HFFc6 (cell line): Measurements from ENCODE around the gene AACS. TPM values are rescaled to one million over a fixed set of nuclear protein-coding genes. Genes with fewer than 3 reads are reported as not detected.
"Not testable (repeated sequence)": the region's sequence is repeated elsewhere in the genome, so short reads cannot be mapped to it uniquely, and the experiment has no call there.

Experiments used
- DNase-seq: peaks from one replicate; pipeline ENCODE4 v3.0.0-alpha.2; 2018
- H3K27ac Mint-ChIP-seq: 2 replicates; pipeline ENCODE4 v1.8.0; 2020; ENCODE audit warnings: mild to moderate bottlenecking, mixed read lengths
- H3K27me3 Mint-ChIP-seq: 2 replicates; pipeline ENCODE4 v1.8.0; 2021; ENCODE audit warnings: mild to moderate bottlenecking, moderate library complexity, mixed read lengths; ENCODE audit not compliant: insufficient read depth
- H3K36me3 Mint-ChIP-seq: 2 replicates; pipeline ENCODE4 v1.8.0; 2021; ENCODE audit warnings: low read depth, mixed read lengths
- H3K4me1 Mint-ChIP-seq: 2 replicates; pipeline ENCODE4 v1.8.0; 2020; ENCODE audit warnings: low read depth, mixed read lengths
- H3K4me3 Mint-ChIP-seq: 2 replicates; pipeline ENCODE4 v1.8.0; 2020; ENCODE audit warnings: mild to moderate bottlenecking, moderate library complexity, mixed read lengths
- H3K9me3 Mint-ChIP-seq: 2 replicates; pipeline ENCODE4 v1.8.0; 2020; ENCODE audit warnings: mild to moderate bottlenecking, mixed read lengths
- total RNA-seq, 6 experiments: library from RNA; stranded (reverse); fragmentation: NEBNext Ultra II Directional; extraction: Animal tissue kit (Norgen Biotek cat#: 25700); gene quantifications; 2 replicates in 1 of 6; 3 replicates in 5 of 6; pipeline ENCODE4 v1.2.3, GENCODE V29; 2021
- TF ChIP-seq, protein P1 (sequence below): fragments of 200-600 bp; sonication (generic); IDR thresholded peaks from 2 replicates; pipeline ENCODE4 v1.5.0; 2021; ENCODE audit warnings: antibody characterized with exemption, mild to moderate bottlenecking

Gene AACS
- total RNA-seq, 6 experiments from 2014 or later = 21.6 to 29.5 (median 24.2) TPM

DNA sequence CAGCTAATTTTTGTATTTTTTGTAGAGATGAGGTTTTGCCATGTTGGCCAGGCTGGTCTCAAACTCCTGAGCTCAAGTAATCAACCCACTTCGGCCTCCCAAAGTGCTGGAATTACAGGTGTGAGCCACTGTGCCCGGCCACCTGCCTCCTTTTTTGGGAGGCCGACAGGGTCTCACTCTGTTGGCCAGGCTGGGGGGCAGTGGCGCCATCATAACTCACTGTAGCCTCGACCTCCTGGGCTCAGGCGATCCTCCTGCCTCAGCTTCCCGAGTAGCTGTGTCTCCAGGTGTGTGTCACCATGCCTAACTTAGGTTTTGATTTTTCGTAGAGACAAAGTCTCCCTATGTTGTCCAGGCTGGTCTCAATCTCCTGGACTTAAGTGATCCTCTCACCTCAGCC is 70.7 kb downstream of the AACS start:
- DNase-seq = no peak
- Mint-ChIP-seq H3K4me3 (no peak overlapping the region), H3K27me3 (no peaks in the 10 kb centered on the region), H3K36me3 (peaks cover 6% of the 10 kb centered on the region), H3K27ac (no peak overlapping the region), H3K9me3 (no peaks in the 10 kb centered on the region), H3K4me1 (peaks cover 20% of the 10 kb centered on the region)
- TF ChIP-seq, protein P1, sequence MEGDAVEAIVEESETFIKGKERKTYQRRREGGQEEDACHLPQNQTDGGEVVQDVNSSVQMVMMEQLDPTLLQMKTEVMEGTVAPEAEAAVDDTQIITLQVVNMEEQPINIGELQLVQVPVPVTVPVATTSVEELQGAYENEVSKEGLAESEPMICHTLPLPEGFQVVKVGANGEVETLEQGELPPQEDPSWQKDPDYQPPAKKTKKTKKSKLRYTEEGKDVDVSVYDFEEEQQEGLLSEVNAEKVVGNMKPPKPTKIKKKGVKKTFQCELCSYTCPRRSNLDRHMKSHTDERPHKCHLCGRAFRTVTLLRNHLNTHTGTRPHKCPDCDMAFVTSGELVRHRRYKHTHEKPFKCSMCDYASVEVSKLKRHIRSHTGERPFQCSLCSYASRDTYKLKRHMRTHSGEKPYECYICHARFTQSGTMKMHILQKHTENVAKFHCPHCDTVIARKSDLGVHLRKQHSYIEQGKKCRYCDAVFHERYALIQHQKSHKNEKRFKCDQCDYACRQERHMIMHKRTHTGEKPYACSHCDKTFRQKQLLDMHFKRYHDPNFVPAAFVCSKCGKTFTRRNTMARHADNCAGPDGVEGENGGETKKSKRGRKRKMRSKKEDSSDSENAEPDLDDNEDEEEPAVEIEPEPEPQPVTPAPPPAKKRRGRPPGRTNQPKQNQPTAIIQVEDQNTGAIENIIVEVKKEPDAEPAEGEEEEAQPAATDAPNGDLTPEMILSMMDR = no peak

DNA sequence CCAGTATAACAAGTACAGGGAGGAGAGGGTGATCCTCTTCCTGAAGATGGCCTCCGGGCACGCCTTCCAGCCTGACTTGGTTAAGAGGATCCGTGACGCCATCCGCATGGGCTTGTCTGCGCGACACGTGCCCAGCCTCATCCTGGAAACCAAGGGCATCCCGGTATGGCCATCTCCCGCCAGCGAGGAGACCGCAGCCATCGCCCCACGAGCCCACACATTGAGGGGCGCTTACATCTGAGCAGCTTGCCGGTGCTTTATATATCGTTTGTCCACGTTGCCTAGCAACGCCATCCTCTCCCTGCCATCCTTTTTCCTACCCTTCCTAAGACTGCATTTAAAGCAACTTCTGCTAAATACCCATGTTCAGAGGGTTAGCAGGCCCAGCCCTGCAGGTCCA is 71.5 kb downstream of the AACS start:
- H3K36me3 Mint-ChIP-seq = peaks cover 5% of the 10 kb centered on the region
- no peaks in the 10 kb centered on the region for H3K9me3 Mint-ChIP-seq
- H3K4me1 Mint-ChIP-seq = peaks cover 27% of the 10 kb centered on the region
- no peak overlapping the region for H3K4me3 Mint-ChIP-seq
- no peak for DNase-seq
- TF ChIP-seq, protein P1 = no peak
- no peak overlapping the region for H3K27ac Mint-ChIP-seq
- H3K27me3 Mint-ChIP-seq = no peaks in the 10 kb centered on the region

DNA sequence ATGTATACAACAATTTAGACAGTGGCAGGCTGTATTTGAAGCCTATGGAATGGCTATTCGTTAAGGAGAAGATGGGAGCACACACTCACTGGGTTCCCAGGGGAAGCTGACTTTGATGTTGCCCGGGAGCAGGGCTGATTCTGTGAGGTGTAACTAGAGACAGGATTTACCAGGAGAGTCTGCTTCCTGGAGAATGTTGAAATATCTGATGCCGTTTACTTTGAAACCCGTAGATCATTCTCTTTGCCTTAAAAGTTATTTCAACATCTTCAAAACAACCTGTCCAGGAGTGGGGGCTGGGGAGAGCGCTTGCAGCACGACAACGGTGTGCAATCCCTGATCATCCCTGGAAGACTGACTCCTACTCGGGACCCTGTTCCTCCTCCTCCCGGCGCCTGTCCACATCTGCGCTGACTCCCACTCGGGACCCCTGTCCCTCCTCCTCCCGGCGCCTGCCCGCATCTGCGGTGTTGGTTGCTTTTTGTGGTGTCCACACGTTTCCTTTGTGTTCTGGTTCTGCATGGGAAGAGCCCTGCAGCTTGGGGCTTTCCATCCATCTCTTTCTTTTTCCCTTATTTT is 72.6 kb downstream of the AACS start:
- Mint-ChIP-seq H3K27me3 (no peaks in the 10 kb centered on the region), H3K4me1 (peaks cover 31% of the 10 kb centered on the region)
- DNase-seq = no peak

DNA sequence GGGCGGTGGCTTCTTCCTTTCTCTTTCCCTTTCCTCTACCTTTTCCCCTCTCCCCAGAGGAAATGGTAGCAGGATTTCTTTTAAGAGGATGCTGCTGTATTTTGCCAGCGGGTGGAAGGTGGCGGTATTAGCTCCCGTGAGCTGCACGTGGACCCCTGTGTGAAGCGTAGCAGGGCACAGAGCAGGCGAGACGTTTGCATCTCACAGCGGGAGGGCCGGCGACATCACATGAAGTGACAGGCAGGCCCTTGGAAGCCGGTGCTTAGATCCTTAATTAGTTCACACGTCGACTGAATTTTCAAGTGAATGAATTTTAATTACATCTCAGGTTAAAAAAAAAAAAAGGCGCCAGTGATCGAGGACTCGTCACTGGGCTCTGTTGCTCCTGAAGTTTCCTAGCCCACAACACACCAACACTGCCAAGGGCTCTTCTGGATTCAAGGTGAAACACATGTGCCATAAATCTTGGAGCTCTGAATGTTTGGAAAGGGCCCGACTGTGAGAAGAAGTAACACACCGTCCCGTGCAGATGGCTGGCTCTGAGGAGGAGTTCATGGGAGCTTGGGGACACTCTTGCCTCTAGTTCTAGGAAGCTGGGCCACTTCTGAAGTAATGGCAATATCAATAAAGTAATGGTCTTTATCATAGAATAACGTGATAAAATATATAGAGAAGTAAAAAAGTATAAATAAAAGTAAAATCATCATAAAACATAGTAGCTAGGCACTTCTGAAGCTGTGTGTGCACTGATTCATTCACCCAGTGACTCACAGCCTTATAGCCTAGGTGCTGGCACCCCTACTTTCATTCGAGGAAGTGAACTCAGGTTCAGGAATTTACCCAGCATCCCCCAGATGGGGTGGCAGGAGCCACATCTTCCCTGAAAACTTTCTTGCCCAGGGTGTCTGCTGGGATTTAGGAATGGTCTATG is 75.3 kb downstream of the AACS start:
- H3K9me3 Mint-ChIP-seq = no peaks in the 10 kb centered on the region
- peaks cover 43% of the 10 kb centered on the region for H3K4me1 Mint-ChIP-seq
- H3K27ac Mint-ChIP-seq = peak overlapping the region; percentile 86
- no peaks in the 10 kb centered on the region; the same call in 1 of the 2 replicates for H3K27me3 Mint-ChIP-seq
- TF ChIP-seq, protein P1 = no peak
- H3K4me3 Mint-ChIP-seq = peak overlapping the region; percentile 49
- peak; percentile 82 for DNase-seq
- peaks cover 12% of the 10 kb centered on the region for H3K36me3 Mint-ChIP-seq

More for the DNA sequence above, 72.6 kb downstream of the AACS start:
- Mint-ChIP-seq H3K27ac (no peak overlapping the region), H3K4me3 (no peak overlapping the region), H3K36me3 (peaks cover 12% of the 10 kb centered on the region), H3K9me3 (no peaks in the 10 kb centered on the region)
- TF ChIP-seq, protein P1 = no peak

DNA sequence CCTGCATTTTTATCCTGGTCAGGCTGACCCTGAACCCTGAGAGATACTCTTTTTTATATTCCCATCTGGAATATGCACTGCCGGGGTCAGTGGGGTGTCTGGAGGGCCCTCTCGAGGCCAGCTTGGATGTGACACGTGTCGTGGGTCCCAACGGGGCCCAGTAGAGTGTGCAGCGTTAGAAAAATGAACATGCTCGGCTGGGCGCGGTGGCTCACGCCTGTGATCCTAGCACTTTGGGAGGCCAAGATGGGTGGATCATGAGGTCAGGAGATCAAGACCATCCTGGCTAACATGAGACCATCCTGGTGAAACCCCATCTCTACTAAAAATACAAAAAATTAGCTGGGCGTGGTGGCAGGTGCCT is 76.0 kb downstream of the AACS start:
- peaks cover 43% of the 10 kb centered on the region for H3K4me1 Mint-ChIP-seq

More for the DNA sequence above, 76.0 kb downstream of the AACS start:
- H3K9me3 Mint-ChIP-seq, DNase-seq, H3K27me3 Mint-ChIP-seq: not testable (repeated sequence)
- TF ChIP-seq, protein P1 = peak; percentile 6; the same call in 1 of the 2 replicates
- H3K36me3 Mint-ChIP-seq = peaks cover 12% of the 10 kb centered on the region
- peak overlapping the region; percentile 15; the same call in 1 of the 2 replicates for H3K4me3 Mint-ChIP-seq
- H3K27ac Mint-ChIP-seq = peak overlapping the region; percentile 82
